ENCODE measurements around the gene MRM3. TPM values are rescaled to one million over a fixed set of nuclear protein-coding genes. Genes with fewer than 3 reads are reported as not detected.

MRM3 gene
- total and polyA plus RNA-seq, 2 donors (not counting 3 experiments of a cell fraction or from before 2014, with no cell fraction given), result 17.1 to 19.2 TPM

GRCh38 chr17:799261-799660 lies 17.1 kb downstream of the MRM3 start:
- FAIRE-seq (no peak), DNase-seq (ENCODE audit: low read depth, low spot score) (no peak)
- Histone ChIP-seq H3K4me3 (replicated peaks in 1 of 3; ENCODE audit: insufficient read depth in 1 of 3, low read depth in 1 of 3, low read length in 3 of 3) (no peak overlapping the region), H3K9me3 (replicated peaks; ENCODE audit: control insufficient read depth, insufficient read depth, low read length) (no peaks in the 10 kb centered on the region), H3K27ac (ENCODE audit: insufficient read depth, low read depth, low read length) (no peak overlapping the region), H3K9ac (replicated peaks; ENCODE audit: extremely low read depth, insufficient read depth, low read length) (no peak overlapping the region), H3K9me1 (replicated peaks; ENCODE audit: control insufficient read depth, extremely low read depth, insufficient read depth, low read length) (no peaks in the 10 kb centered on the region), H3K4me1 (ENCODE audit: control insufficient read depth, extremely low read depth, insufficient read depth, low read length) (peaks cover 10% of the 10 kb centered on the region), H3K4me2 (ENCODE audit: insufficient read depth, low read length) (no peak overlapping the region), H2AFZ (ENCODE audit: low read depth, low read length) (no peak overlapping the region), H4K20me1 (replicated peaks; ENCODE audit: control insufficient read depth, extremely low read depth, insufficient read depth, low read length) (no peaks in the 10 kb centered on the region), H3K79me2 (ENCODE audit: control insufficient read depth, insufficient read depth, low read length) (no peaks in the 10 kb centered on the region), H3K27me3 (ENCODE audit: control insufficient read depth in 2 of 2, insufficient read depth in 2 of 2, low read length in 2 of 2) (no peaks in the 10 kb centered on the region), H3K36me3 (ENCODE audit: control insufficient read depth in 2 of 2, extremely low read depth in 1 of 2, insufficient read depth in 2 of 2, low read length in 2 of 2) (peaks cover 0 to 10% of the 10 kb centered on the region in 2 experiments)
- TF ChIP-seq JUN (IDR thresholded peaks at IDR 0.05; ENCODE audit: borderline replicate concordance, insufficient read depth, insufficient read length, low read depth) (no peak), POLR2AphosphoS5 (IDR thresholded peaks at IDR 0.05; ENCODE audit: insufficient read depth, low read depth, low read length) (no peak), EZH2 (IDR thresholded peaks at IDR 0.05; ENCODE audit: borderline replicate concordance, low read depth, low read length, severe bottlenecking) (no peak), FOS (IDR thresholded peaks at IDR 0.05; ENCODE audit: borderline replicate concordance, insufficient read depth, low read length) (no peak), CTCF (IDR thresholded peaks at IDR 0.05; ENCODE audit: extremely low read depth in 1 of 2, insufficient read depth in 1 of 2, low read depth in 1 of 2, low read length in 2 of 2) (no peak), MAX (IDR thresholded peaks at IDR 0.05; ENCODE audit: insufficient read depth, insufficient read length) (no peak), POLR2A (IDR thresholded peaks at IDR 0.05; ENCODE audit: low read depth, low read length) (no peak), MYC (IDR thresholded peaks at IDR 0.05; ENCODE audit: low read depth, low read length) (no peak), GATA2 (IDR thresholded peaks at IDR 0.05; ENCODE audit: insufficient read depth, insufficient read length, low read depth, low read length) (no peak)
- dilution Hi-C loops (cut with MboI; ENCODE audit: extremely low pct_ligation_motif_present, low sequenced_read_pairs) (loop anchor here (25.0 kb wide), 1 partner anchor 188 kb away; the partner anchor contains the start of genes NXN and TIMM22), intact Hi-C loops (cut with micrococcal nuclease) (no loop called here)
- BruUV-seq (replicated peaks), result no TSS peak
- ChIA-PET POLR2A (no interaction called here), CTCF (interaction anchor here (1.4 to 15.3 kb wide), 3 partner anchors 166 to 257 kb away, joined by 3 to 341 read pairs (median 7); partner anchors contain the start of gene NXN)
